ENCODE results near the gene RNASE2.
"Not testable (repeated sequence)": the region's sequence is repeated elsewhere in the genome, so short reads cannot be mapped to it uniquely, and the experiment has no call there.

GRCh38 chr14:20919038-20919756 is 36.1 kb upstream of the RNASE2 start:
- not testable (repeated sequence) for TF ChIP-seq POLR2AphosphoS5, CTCF, POLR2A (IDR thresholded peaks at IDR 0.05)
